AG08395 (cell line): ENCODE measurements around the gene FAM20C.

Experiments
- DNase-seq: peaks from one replicate; pipeline ENCODE4 v3.0.0; 2012; ENCODE audit warnings: mixed read lengths, low spot score

Gene FAM20C

DNA sequence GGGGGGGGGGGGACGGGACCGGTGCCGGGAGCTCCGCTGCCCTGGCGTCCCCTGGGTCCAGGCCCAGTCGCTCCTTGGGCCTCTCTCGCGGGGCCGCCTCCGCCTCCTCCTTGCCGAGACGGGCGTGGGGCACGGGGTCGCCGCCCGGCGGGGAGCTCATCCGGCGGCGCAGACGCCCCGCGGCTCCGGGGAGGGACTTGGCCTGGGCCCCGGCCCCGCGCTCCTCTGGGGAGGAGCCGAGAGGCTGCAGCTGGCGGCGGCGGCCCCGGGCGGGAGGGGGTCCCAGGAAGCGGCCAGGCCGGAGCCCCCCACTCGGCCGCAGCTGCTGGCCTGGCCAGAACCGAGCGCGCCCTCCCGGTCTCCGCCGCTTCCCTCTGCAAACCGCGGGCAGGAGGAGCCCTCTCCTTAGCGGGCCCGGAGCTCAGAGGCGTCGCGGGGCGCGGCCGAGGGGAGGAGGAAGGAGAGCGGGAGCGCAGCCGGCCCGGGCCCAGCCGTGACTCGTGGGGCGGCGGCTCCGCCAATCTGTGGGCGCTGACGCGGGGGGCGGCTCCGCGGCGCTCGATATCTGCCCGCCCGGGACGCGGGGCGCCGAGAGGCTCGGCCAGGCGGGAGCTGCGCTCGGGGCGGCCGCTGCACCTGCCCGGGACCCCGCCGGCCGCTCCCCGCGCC lies at the start of gene FAM20C:
Gene FAM20C (plus strand): TSS at position 591 of the 669 bp plus-strand sequence. CDS start 629 bp downstream, outside the sequence.
- DNase-seq = peak; percentile 93

DNA sequence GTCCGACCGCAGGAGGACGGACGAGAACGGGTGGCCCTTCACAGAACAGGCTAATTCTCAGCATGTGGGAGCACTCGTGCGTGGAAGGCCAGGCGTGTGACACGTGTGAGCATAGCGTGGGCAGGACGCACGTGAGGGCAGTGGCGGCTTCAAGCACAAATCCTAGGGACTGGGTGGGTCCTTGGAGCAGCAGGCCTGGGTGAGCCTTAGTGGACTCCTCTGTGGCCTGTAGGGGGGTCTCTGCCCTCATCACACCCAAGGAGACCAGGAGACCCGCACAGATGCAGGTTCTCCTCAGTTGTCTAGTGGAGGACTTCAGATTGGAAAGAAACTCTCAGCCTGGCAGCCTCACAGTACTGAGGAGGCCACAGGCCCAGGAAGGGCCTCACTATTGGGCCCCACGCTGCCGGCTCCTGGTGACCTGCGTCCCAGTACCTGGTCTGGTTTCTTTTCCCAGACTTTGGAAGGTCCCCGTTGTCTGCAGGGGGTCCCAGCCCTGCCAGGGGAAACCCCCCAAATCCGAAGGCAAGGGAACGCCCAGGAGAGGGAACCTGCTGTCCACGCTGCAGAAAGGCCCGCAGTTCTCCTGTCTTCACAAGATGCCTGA lies 49.1 kb upstream of the FAM20C start:
- no peak for DNase-seq

DNA sequence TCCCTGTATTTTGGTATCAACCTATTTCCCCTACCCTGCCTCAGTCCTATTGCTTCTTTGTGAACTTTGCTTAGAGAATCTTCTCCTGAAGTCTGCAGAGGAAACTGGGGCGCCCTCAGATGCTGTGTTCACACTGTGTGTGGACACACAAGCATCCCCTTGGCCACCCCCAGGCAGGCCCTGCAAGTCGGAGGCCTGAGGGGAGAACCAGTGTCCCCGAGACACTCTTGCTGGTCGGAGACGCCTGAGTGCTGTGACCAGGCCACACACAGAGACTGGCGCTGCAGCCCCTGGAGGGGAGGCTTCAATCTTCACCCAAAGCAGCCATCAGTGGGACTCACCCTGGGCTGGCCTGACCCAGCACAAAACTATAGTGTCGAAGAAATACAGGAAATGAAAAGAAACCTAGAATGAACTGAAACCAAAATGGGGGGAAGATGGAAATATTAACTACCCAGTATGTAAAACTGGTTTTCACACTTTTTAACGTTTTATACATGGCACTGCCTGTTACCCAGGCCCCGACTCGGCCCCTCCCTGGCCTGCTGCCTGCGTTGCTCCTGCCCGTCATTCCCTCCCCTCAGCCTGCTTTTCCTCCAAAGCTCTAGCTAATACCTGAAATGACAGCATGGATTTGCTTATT lies 48.4 kb upstream of the FAM20C start:
- no peak for DNase-seq

DNA sequence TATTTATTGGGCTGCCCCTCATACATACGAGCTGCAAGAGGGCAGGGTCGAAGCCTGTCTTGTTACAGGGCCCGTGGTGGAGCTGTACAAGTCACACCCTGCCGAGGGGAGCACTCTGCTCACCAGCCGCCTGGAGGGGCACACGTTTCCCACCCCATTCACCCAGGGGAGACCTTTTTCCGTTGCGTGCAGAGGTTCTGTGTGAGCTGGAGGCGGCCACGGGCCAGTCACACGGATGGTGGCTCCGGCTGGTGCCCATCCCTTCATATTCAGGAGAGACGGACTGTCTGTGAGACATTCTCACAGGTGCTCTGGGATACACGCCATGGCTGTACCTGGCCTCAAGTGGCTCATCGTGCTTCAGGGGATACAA lies 47.9 kb upstream of the FAM20C start:
- DNase-seq = no peak

DNA sequence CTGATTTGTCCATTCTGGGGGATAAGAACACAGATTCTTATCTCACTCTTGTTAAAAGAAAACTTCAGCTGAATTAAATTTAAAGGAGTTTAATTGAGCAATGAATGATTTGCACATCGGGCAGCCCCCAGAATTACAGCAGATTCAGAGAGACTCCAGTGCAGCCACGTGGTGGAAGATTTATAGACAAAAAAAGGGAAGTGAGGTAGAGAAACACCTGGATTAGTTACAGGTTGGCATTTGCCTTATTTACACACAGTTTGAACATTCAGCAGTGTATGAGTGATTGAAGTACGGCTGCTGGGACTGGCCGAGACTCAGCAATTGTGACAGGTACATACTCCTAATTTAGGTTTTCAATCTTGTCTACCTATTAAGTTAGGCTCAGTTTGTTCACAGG lies 46.5 kb upstream of the FAM20C start:
- DNase-seq = no peak

DNA sequence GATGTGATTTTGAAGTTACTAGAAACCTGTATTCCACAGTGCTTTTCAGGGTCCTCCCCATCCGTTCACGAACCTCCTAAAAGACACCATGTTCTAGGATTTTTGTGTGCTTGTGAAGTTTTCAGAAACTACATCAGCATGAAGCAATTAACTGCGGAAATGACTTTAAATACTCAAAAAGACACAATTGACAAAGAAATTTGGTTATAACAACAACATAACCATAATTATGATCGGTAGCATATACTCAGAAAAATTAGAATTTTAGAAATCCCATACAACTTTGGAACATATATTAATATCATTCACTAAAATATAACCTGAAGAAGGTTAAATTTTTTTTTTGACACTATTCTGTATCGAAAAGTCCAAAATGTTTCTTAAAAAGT lies 43.8 kb upstream of the FAM20C start:
- DNase-seq = no peak

DNA sequence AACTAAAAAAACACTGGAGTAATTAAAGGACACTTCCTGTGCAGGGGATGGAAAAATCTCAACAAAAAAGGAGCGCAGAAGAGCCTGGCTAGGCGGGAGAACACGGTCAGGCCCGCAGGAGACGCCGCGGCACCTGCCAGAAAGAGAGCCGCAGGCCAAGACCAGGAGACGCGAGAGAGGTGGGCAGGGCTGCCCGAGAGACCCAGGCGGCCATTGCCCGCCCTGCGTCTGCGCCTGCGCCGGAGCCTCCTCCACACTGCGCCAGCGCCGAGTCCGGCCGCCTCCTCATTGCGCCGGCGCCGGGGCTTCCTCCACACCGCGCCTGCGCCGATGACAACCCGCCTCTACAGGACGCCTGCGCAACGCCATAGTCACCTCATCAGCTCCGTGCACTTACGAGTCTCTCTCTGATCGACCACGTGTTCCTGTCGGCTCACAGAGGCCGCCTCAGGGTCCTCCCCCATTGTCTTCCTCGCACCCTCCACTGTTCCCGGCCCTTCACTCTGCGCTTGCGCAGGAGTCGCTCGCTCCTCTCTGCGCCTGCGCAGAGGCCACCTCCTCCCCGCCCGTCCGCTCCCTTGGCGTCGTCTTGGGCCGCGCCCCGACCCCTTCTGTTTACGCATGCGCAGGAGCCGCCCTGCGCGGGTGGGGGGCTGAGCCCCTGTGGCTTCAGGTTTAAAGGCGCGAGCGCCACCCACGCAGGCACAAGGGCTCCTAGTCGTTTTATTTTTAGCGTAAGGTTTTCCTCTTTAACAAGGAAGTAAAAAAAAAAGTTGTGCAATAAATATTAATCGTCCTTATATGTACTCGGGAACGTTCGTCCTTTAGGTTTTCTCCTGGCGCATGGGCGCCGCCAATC lies 43.2 kb upstream of the FAM20C start:
- DNase-seq = peak; percentile 100

DNA sequence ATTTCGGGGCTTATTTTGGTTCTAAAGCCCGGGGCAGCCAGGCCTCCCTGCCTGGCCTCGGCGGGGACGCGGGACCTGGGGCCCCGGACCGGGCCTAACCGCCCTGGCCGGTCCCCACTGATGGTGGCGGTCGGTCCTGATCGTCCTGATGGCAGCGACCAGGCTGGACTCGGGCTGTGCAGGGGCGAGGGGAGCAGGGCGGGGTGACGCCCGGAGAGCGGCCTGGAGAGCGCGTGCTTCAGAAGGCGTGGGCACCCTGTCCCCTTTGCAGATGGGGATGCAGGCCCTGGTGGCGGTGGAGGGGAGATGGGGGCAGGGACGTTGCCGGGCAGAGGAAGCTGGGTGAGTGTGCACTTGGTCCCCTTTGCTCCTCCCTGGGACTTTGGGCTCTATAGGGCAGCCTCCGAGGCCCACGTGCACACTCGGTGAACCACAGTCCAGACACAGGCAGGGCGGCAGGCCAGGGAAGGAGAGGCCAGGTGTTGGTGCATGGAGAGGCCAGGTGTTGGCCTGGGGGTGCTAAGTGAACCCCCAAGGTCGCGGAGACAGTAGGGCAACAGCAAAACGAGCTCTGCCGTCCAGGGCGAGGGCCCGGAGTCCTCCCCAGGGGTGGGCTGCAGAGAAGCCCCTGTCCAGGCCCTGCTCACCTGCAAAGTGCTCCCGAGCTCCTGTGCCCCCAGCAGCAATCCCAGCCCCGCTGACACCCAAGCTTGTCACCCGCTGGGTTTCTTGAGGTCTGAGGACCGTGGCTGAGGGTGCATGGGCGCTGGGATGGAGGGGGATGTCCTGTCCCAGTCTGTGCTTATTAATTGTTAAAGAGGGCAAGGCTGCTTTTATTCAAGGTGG lies 42.4 kb upstream of the FAM20C start:
- no peak for DNase-seq

DNA sequence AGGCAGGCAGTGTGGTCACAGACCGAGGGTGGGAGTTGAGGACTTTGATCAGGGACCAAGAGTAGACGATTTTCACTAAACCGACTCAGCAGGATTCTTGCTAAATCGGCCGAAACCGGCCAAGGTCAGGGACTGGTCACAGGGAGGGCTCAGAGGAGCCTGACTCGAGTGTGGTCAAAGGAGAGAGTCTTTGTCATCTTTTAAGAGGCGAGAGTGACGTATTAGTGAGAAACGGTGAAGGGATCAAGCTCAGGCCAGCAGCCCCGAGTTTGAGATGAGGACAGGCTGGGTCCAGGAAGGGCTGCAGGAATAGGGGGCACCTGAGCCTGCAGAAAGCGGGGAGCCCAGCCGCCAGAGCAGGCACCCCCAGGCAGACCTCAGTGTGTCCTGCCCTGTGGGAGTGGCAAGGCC lies 41.6 kb upstream of the FAM20C start:
- DNase-seq = no peak

DNA sequence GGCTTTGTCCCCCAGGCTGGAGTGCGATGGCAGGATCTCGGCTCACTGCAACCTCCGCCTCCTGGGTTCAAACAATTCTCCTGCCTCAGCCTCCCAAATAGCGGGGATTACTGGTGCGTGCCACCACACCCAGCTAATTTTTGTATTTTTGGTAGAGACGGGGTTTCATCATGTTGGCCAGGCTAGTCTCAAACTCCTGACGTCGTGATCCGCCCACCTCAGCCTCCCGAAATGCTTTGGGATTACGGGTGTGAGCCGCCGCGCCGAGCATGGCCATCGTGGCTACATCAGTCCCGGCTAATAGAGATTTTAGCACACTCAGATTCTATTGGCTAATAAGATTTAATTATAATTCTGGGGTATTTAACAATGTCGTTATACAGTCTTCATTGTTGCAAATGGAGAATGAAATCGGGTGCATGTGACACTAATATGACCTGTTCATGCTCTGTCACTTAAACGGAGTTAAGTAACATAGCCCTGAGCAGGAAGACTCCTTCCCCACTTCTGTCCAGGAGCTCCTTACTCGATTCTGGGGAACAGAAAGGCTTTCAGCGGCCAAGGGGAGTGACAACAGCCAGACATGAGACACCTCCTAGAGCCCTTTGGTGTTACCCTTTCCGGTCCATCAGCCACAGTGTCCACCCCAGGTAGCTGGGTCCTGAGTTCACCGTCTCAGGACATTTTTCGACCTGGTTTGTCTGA lies 40.9 kb upstream of the FAM20C start:
- DNase-seq = no peak

DNA sequence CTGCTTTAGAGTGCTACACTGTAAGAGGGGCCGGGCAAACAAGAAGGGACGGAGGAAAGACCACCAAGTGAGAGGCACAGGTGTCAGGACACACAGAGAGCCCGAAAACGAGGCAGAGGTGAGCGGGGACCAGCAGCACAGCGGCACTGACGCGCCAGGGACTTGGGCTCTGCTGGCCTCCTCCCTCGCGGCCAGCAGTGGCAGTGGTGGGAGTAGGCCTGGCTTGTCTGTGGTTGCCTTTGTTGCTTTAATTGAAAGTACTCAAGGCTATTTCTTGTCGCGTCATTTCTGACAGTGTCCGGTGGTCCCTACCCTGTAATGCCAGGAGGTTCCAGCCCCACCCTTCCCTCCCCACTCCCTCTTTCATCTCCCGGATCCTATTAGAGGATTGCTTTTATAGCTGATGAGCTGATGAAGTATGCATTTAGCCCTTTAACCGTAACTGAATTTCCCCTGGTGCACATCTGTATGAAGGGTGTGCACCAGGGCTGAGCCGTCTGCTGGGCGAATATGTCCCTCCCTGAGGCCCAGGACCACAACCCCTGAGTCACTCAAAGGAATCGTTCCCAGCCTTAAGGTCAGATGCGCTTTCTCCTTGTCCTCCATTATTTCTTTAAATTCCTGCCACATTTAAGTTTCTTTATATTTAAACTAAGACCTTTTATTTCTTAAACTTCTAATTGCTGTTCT lies 39.5 kb upstream of the FAM20C start:
- DNase-seq = no peak

DNA sequence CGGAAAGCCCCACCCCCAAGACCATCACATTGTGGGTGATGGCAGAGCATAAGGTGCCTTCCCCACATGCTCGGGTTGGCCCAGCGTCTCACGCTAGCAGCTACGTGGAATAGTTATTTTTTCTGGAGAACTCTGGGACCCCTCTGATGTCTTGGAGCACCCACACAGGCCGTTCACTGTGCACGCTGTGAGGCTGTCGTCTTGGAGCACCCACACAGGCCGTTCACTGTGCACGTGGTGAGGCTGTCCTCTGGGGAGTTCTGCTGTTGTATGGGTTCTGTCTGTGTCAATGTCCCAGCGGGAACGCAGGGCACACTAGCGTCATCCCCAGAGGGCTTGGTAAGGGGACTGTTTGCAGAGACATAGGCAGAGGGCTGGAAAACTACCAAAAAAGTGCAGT lies 38.8 kb upstream of the FAM20C start:
- no peak for DNase-seq

DNA sequence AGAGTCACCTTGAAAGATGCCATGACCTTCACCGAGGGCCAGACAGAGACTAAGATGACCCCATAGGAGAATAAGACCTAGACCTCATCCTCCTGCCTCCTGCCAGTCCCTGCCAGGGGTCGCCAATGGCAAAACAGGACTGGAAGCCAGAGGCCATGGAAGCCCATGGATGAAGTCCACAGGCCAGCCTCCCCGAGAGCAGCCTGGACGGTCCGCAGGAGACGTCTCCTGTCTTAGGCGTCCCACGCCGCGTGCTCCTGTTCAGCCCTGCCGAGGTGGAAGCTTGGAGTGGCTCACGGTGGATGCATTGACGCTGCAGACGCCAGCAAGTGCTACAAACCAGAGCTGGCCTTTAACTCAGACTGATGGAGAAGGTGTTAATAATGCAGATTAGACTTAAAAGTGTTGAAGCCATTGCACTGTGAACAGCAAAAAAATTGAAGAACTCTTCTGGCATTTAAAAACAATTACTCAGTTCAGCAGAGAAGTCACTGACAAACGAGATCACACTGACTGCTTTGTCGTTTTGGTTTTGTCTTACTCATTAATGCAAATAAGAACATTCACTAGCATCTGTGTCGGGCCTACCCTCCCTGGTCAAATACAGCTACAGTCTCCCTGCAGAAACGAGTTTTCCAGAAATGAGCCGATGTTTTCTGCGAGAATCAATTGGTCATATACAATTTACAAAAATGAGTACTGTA lies 38.1 kb upstream of the FAM20C start:
- no peak for DNase-seq

DNA sequence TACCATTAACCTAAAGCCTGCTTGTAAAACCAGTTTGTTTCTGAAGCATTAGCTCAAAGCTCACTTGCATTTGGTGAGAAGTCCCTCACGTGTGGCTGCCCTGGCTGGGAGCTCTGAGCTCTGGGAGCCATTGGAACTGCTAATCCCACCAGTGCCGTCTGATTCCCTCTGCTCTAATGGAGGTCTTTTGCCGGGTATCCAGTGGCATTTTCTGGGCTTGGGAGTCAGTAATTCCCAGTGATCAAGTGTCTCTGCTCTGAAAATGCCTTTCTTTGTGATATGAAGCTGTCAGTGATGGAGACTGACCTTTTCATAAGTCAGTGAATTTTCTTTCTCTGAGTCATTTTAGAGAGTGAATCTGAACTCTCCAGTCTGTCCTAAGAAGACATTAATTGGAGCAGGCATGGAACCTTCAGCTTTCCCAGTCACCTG lies 36.9 kb upstream of the FAM20C start:
- no peak for DNase-seq

DNA sequence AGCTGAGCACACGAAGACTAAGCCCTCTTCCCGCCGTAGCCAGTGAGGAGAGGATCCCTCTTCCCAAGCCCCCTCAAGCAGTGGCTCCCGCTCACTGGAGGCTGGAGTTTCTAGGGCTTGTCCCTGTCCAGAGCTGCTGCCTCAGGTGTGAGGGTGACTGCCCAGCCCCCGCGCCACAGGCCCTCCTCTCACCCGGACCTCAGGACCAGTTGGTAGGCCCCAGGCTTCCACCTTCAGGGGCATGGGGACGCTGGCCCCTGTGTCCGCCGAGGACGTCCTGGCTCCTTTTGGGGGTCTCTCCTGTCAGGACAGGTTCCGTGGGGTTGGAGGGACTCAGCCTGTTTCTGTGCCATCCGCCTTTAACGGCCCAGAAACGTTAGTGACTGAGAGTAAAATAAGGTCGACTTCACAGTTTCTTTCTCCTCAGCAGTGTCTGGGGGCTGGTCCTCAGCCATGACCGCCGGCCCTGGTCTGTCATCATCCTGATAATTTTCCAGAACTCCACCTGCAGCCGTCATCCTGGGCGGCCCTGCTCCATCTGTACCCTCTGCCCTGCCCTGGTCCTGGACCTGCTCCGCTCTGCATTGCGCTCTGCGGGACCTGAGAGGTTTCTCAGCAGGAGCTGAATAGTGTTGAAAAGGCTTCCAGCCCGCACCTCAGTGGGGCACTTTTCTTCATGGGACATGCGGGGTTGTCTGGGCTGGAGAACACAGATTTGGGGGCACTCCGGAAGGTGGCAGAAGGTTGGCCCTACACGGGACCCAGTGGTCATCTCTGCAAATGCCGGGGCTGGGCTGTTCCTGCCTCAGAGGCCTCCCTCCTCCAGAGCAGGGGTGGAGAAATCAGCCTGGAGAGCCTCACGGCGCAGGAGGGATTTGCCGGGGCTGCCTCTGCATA lies 36.0 kb upstream of the FAM20C start:
- no peak for DNase-seq

DNA sequence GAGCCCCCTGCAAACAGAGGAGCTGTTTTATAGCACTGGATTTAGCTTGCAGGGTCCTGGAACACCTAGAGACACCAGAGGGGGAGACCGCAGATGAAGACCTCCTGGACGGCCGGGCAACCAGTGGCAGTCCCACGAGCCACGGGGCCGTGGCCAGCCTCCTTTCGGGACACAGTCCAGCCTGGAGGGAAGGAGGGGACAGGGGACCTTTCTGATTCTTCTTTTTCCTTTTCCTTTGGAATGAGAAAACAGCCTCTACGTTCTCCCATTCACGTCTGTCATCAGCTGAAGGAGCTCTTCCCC lies 35.4 kb upstream of the FAM20C start:
- DNase-seq = no peak

DNA sequence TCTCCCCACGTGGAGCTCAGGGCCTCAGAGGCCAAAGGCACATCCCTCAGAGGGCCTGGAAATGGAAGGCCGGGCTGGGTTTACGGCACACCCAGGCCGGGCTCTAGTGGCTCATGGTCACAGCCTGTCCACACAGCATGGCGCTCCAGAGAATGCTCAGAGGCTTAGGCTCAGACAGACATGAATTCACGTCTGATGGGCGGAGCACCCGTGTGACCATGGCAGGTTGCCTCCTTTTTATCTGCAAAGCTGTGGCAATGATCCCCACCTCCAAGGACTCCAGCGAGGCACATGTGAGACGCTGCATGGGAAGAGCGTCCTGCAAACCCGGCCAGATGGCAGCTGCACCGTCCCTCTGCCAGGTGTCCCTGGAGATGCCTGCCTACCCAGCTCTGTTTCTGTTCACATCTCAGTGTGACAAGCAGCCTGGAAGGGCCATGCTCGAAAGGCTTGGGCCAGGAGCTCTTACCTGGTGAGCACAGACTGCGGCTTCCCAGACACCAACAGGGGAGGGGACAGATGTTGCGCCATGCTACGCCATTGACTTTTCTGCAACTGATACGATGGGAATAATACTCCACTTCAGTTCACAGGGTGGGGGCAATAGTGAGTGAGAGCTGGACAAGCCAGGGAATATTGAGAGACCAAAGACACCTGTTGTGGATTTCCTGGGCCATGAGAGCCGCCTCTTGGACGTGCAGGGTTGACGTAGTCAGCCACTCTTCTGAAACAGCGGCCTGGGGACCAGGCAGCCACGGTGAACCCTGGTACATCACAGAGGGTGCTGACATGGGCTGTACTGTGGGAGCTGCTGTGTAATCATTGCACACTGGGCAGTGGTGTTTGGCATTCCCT lies 34.4 kb upstream of the FAM20C start:
- no peak for DNase-seq

DNA sequence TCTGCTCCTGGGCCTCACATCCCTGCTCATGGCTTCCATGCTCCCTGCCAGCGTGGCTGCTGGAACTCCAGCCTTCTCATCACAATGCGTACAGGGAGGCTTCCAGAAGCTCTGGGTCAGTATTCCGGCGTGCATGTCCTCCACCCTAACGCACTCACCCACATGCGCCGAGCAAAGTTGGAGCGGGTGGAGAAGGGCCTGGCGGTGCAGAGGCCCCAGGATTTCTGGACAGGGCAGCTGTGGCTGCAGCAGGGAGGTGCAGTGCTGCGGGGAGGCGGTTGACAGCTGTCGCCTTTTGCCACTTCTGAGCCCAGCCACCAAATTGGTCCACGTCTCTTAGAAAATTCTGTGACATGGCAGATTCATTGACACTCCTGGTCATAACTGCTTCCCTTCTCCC lies 33.6 kb upstream of the FAM20C start:
- DNase-seq = no peak
